Testis (tissue), 2 donors: ENCODE data around the gene NKAIN2.

Experiments used
- POLR2A ChIP-seq: fragments of 450-650 bp; IDR thresholded peaks from one replicate; pipeline ENCODE4 v1.6.1; 2017; ENCODE audit warnings: antibody characterized with exemption, mild to moderate bottlenecking, moderate library complexity
- TF ChIP-seq, protein P1 (sequence below), 3 experiments: fragments of 450-650 bp in 2 of 3; fragments of 200-600 bp in 1 of 3; sonication (generic) in 1 of 3; IDR thresholded peaks; one replicate each; pipeline ENCODE4 v1.5.1; 2016 to 2019; ENCODE audit warnings: antibody characterized with exemption in 3 of 3, mild to moderate bottlenecking in 2 of 3, moderate library complexity in 1 of 3

- TF ChIP-seq, protein P1, sequence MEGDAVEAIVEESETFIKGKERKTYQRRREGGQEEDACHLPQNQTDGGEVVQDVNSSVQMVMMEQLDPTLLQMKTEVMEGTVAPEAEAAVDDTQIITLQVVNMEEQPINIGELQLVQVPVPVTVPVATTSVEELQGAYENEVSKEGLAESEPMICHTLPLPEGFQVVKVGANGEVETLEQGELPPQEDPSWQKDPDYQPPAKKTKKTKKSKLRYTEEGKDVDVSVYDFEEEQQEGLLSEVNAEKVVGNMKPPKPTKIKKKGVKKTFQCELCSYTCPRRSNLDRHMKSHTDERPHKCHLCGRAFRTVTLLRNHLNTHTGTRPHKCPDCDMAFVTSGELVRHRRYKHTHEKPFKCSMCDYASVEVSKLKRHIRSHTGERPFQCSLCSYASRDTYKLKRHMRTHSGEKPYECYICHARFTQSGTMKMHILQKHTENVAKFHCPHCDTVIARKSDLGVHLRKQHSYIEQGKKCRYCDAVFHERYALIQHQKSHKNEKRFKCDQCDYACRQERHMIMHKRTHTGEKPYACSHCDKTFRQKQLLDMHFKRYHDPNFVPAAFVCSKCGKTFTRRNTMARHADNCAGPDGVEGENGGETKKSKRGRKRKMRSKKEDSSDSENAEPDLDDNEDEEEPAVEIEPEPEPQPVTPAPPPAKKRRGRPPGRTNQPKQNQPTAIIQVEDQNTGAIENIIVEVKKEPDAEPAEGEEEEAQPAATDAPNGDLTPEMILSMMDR (IDR thresholded peaks at IDR 0.05), result no peak
- no peak for TF ChIP-seq POLR2A
These were observed 659.6 kb downstream of the NKAIN2 start for GRCh38 chr6:124463271-124463670.
